A375 (cell line): ENCODE results near the gene MDM4. TPM values are rescaled to one million over a fixed set of nuclear protein-coding genes. Genes with fewer than 3 reads are reported as not detected.

Source experiments
- small RNA-seq: library from RNA; depleted of rRNA; stranded (forward); fragments of <200 nt; gene quantifications from one replicate; pipeline ENCODE3, GENCODE V24; 2014
- total RNA-seq: library from RNA; depleted of rRNA; stranded (reverse); fragments of >200 nt; shearing (Covaris generic); gene quantifications from 2 replicates; pipeline ENCODE4 v1.2.3, GENCODE V29; 2014; rRNA removed

Gene MDM4, protein sequence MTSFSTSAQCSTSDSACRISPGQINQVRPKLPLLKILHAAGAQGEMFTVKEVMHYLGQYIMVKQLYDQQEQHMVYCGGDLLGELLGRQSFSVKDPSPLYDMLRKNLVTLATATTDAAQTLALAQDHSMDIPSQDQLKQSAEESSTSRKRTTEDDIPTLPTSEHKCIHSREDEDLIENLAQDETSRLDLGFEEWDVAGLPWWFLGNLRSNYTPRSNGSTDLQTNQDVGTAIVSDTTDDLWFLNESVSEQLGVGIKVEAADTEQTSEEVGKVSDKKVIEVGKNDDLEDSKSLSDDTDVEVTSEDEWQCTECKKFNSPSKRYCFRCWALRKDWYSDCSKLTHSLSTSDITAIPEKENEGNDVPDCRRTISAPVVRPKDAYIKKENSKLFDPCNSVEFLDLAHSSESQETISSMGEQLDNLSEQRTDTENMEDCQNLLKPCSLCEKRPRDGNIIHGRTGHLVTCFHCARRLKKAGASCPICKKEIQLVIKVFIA
- total RNA-seq = 47.3 and 50.9 TPM in 2 replicates

DNA sequence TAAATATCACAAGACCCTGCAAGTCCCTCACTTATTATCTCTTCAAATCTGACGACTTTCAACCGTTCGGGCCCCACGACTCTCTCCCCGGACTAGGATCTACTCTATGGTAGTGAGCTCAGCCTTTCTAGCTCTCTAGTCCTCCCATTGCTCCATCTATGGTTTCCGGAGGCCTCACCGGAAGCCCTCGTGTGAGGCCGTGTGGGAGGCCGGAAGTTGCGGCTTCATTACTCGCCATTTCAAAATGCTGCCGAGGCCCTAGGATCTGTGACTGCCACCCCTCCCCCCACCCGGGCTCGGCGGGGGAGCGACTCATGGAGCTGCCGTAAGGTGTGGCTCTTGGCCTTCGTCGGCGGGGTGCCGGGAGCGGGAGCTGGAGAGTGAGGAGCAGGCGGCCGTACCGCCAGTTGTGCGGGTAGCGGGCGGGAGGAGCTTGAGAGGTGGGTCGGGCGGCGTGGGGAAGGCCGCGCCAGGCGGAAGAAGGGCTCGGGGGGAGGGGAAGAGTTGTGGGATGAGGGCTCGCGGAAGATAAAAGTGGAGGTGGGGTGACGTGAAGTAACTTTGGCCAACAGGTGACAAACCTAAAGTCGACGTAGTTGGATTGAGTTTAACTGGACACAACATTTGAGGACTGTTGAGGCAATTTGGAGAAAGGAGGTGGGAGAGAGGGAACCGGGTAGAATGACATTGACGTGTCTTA lies at the start of gene MDM4:
TSS of gene MDM4 (plus strand) at position 227 of the 700 bp plus-strand sequence. CDS start 9,113 bp downstream, outside the sequence.

DNA sequence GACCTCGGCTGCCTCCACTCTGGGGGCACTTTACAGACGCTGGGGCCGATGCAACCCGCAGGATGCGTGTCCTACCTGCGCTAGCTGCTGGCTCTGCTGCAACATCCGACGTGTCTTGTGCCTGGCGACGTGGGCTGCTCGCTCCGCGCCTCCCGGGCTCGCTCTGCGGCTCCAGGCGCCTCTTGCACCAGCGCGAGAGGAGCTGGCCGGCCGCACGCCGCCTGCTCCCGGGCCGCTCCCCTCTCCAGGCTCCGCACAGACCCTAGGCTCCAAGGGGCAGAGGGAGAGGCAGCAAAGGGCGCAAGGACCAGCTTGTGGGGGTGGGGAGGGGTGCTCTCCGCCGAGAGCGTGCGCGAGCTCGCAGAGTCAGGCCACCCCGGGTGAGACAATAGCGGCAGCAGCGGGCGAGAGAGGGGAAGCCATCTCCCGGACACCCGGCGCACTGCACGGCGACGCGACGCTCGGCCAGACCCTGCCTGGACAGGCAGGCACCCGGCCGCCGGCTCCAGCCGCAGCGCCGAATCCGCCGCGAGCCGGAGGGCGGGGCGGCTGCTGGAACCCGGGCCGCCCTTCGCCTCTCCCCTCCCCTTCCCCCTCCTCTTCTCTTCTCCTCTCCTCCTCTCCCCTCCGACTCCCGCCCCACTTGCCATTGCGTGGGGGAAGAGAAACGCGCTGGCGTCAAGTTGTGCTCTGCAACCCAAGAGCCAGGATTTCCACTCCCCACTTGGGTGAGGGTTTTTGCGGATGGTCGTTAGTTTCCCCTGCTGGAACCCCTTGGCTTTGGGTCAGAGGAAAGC lies 21.7 kb upstream of the MDM4 start, which contains the start of gene PIK3C2B:
TSS of gene PIK3C2B (minus strand) at position 525 of the 797 bp plus-strand sequence. CDS start 25,003 bp downstream, outside the sequence.

Small RNA genes within 50 kb of the gene (small RNA-seq; reads per million reads assigned to genes)
- gene RNA5SP74 = 133 reads per million, percentile 96 among the genes with 10 or more reads in this experiment

Other genes starting within 250 kb of the MDM4 start
- gene PLEKHA6, start 156.5 kb upstream of the MDM4 start, total RNA-seq = 0.53 and 4.7 TPM in 2 replicates
- 57.2 and 61.7 TPM in 2 replicates for gene PPP1R15B, start 104.6 kb upstream of the MDM4 start, total RNA-seq
- gene PIK3C2B, start 21.6 kb upstream of the MDM4 start, total RNA-seq = 3.8 and 6.5 TPM in 2 replicates
- not detected in 2 replicates for gene LRRN2, start 169.3 kb downstream of the MDM4 start, total RNA-seq